Middle frontal gyrus (tissue), 1 donor: ENCODE data around the gene DMRTC2.
"Not testable (repeated sequence)": the region's sequence is repeated elsewhere in the genome, so short reads cannot be mapped to it uniquely, and the experiment has no call there.

Experiments used
- DNase-seq: peaks from one replicate; pipeline ENCODE4 v3.0.0-alpha.2; 2015; ENCODE audit warnings: low spot score; ENCODE audit errors: extremely low spot score

The DMRTC2 gene

DNA sequence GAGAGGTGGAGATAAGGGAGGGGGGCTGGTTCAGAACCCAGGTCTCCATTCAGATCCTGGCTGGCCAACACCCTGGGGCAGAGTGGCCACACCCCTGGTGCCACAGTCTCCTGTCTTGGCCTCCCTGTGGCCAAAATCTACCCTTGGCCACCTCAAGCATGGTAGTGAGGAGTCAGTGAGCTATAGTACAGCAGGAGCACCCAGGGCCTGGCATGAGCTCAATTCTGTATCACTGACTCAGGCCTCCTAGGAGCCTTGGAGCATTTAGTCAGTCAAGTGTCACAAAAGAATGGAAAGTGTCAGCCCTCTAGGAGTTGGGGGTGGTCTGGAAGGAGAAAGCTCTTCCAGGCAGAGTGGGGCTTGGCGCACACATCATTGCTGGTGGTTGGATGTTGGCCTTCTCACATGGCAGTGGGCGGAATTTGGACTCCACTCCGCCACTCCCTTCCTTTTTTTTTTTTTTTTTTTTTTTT is 25.6 kb downstream of the DMRTC2 start:
- DNase-seq: no peak

DNA sequence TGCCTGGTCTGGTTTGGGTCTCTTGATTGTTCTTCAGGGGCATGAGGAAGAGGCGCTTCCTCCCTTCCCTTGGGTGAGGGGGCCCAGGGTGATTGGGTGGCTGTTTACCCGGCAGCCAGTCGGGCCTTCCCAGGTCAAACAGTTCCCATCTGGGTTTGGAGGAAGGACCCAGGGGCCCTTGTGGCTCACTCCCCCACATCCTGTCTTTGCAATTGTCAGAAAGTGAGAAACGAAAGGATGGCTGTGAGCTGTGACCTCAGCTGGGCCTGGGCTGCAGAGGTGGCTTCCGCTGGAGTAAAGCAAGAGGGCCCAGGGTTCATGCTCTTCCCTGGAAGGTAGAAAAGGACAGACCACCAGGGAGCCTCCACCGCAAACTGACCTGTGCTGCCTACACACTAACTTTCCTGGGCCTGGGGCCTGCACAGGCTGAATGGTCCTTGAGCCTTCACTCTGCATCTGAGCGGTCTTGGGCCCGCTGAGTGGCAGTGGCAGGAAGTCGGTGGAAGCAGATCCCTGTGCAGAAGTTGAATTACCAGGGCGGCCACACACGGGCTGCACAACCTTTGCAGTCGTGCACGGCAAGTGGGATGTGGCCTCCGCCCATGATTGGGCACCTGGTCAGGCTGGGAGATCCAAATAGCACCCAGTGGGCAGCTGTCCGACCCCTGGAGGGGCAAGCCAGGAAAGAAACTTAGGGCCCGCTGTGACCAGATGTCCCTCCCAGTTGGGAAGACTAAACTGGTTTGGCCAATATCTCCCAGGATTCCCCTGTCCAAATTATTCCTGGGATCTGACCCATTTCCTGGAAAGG is 26.9 kb downstream of the DMRTC2 start:
- DNase-seq: no peak

DNA sequence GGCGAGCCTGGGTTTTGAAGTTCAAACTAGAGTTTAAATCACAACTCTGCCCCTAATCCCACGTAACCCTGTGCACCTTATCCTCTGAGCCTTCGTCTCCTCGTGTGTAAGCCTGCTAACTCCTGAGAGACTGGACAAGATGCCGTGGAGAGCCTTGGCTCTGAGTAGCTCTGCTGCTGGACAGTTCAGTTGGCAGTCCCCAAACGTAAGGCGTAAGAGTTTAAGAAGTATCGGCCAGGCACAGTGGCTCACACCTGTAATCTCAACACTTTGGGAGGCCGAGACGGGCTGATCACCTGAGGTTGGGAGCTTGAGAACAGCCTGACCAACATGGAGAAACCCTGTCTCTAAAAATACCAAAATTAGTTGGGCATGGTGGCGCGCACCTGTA is 27.5 kb downstream of the DMRTC2 start:
- DNase-seq: no peak

DNA sequence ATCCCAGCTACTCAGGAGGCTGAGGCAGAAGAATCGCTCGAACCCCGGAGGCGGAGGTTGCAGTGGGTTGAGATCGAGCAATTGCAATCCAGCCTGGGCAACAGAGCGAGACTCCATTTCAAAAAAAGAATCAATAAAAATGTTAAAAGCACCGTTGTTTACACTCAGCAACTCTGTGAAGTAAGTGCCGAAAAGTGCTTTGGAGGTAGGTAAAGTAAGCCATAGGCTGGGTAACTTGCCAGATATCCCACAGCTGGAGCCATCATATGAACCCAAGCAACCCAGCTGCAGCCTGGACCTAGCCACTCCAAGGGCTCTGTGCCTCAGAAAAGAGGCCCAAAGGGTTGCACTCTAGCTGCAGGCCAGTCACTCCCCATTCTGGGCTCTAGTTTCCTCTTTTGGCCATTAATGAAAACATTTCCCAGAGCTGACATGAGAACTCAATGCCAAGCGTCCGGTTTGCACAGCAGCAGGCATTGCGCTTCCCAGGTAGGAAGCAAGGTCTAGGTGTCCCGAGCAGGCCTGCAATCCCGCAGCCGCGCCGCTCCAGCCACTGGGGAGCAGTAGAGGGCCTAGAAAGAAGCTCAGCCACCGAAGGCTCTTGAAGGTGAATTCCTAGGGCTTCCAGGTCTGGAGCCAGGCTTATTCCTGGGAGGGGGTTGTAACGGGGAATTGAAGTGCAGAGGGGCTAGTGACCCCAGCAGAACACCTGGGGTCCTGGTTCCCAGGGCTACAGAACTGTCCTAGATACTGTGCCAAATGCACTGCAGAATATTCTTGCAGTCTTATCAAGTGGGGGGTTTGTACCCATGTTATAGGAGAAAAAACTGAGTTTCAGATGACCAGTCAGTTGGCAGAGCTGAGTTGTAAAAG is 28.2 kb downstream of the DMRTC2 start:
- DNase-seq: no peak

DNA sequence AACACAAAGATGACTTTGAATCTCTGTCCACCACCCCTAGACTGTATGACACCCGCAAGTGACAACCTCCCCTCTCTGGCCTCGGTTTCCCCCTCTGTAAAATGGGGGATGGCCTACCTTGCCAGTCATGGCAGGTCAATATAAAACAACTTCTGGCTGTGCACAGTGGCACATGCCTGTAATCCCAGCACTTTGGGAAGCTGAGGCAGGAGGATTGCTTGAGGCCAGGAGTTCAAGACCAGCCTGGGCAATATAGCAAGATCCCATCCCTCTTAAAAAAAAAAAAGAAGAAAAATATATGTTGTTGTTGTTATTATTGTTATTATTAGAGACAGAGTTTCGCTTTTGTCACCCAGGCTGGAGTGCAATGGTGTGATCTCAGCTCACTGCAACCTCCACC is 31.1 kb downstream of the DMRTC2 start:
- DNase-seq: not testable (repeated sequence)

DNA sequence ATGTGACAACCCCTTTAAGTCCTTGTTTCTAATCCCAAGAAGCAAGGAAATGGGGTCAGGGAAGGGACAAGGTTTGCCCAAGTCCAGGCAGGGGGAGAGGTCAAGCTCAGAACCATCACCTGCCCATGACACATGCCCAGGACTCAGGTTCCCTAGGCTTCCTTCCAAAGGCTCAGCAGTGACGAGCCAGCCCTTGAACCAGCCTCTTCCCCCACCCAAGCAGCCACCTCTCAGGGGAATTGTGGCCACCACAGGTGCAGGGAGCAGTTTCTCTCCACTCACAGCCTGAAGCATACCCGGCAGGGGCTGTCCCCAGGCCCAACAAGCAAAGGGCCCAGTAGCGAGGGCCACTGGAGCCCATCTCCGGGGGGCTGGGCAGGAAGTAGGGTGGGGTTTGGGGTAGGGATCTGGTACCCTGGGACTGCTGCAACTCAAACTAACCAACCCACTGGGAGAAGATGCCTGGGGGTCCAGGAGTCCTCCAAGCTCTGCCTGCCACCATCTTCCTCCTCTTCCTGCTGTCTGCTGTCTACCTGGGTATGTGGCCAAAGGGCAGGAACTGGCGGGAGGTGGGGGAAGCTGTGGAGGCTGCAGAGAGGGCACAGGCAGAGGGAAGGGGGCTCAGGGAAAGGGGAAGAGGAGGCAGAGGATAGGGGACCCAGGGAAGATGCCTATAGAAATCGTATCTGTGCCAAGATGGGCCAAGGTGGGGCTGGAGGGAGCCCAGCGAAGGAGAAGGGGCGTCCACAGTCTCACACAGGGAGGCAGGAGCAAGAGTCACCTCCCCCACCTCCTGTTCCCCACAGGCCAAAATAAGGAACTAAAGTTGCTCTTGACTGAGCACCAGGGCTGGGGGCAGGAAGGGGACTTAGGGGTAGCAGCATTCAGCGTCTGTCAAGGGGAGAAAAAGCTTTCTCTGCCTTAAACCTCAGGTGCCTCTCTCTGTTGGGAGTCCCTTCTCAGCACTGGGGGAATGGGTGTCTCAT is 32.3 kb downstream of the DMRTC2 start, which contains the start of gene CD79A:
Gene CD79A, plus strand, starts transcription at position 433 of the 986 bp plus-strand sequence. Its CDS starts 26 bp downstream, at position 459.
- no peak for DNase-seq

DNA sequence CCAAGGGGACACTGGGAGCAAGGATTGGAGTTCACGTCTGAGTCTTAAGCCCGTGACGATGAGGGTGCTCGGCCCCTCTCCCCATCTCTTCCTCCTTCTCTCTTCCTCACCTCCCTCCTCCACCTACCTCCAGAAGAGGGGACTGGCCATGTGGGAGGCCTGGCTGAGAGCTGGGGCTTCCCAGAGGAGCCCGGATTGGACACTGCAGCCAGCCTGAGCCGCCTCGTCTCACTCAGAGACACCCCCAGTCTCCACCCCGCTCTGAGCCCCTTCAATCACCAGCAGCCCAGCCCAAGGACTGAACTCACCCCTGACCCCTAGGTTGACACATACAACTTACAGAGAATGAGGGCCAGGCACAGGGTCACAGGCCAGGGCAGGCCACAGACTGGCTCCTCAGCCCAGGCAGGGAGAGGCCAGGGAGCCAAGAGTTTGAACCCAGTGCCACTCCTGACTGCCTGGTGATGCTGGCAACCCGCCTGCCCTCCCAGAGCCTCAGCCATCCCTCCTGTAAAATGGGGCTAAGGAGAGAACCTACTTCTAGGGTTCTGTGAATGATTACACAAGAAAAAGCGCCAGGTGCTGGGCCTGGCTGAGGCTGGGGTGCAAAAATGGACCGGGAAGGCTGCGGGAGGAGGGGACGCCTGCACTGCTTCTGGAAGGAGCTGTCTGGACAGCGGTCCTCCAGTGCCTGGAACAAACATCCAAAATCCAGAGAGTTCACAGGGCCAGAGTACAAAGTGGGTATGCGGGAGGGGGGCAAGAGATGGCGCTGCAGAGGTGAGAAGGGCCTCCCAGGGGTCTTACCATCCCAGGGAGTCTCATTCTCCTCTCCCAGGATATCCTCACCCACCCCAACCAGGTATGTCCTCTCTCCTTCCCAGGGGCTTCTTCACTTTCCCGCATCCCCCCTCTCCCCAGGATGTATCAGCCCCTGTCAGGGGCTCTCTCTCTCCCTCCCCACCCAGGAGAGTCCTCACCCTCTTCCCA is 33.4 kb downstream of the DMRTC2 start:
- DNase-seq: no peak

DNA sequence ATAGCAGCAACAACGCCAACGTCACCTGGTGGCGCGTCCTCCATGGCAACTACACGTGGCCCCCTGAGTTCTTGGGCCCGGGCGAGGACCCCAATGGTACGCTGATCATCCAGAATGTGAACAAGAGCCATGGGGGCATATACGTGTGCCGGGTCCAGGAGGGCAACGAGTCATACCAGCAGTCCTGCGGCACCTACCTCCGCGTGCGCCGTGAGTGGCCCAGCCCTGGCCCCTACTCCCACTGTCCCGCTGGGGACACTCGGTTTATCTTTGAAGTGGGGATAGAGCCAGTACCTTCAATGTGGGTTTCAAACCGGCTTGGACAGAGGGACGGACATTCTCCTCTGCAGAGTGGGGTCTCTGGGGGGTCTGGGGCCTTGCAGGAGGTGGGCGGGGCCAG is 34.2 kb downstream of the DMRTC2 start:
- DNase-seq: no peak

DNA sequence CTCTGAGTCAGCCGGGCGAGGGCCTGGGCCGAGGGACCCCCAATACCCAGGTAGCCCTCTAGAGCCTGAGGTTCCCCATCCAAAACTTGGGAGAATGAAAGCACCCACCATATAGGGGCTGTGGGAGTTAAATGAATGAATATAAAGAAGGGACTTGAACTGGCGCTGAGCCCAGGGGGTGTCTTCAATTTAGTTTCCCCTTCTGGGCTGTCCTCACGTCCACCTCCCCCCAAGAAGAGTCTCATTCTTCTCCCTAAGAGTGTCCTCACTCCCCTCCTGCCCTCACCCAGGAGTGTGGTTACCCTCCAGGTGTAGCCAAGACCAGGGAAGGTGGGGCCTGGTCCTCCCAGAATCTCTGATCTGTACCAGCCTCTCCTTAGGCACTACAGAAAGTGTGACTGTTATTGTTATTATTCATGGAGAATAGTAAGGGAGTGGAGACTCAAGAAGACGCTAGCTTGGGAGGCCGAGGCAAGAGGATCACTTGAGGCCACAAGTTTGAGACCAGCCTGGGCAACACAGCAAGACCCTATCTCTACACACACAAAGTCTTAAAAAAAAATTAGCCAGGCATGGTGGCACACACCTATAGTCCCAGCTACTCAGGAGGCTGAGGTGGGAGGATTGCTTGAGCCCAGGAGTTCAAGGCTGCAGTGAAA is 35.0 kb downstream of the DMRTC2 start:
- no peak for DNase-seq

DNA sequence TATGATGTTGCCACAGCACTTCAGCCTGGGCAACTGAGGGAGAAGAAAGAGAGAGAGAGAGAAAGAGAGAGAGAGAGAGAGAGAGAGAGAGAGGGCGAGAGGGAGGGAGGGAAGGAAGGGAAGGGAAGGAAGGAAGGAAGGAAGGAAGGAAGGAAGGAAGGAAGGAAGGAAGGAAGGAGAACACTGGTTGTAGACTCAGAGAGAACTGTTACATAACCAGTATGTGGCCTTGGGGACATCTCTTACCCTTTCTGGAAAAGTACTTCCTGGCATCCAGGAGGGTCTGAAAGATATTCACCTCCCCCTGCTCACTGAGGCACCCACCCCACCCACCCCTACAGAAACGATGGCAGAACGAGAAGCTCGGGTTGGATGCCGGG is 35.5 kb downstream of the DMRTC2 start:
- no peak for DNase-seq

DNA sequence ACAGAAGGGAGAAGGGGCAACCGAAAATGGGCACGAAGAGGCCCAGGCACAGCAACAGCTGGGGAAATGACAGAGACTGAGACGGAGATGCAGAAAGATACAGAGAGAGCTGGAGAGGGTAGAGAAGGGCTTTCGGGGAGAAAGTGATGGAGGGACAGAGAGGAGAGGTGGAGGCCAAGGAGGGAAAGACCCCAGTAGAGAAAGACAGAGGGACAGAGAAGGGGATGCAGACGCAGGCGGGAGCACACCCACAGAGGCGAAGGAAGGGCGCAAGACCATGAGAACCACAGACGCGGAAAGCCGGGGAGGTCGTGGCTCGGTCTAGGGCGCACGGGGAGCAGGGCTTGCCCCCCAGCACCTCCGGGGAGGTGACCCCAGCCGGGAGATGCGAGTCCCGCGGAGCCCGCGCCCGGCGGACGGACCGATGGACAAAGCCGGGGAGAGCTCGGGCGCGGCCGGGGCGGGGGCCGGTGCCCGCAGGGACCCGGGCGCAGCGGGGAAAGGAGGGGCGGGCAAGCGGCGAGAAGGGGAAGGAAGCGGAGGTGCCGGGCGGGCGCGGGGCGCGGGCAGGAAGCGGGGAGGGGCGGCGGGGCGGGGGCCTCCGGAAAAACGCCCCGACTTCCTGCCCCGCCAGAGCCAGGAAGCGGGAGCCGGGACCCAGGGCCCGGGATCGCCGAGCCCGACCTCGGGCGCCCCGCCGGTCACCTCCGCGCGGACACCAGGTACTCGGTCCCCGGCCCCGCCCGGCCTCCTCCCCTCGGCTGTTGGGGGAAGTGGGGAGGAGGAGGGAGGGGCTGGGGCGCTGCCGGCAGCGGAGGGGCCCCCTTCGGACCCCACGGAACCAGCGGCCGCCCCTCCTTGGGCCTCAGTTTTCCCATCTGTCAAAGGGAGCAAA is 38.0 kb downstream of the DMRTC2 start, which contains the start of gene ARHGEF1:
Gene ARHGEF1, plus strand, starts transcription at position 617 of the 895 bp plus-strand sequence. CDS start 4,899 bp downstream, outside the sequence.
- no peak for DNase-seq

DNA sequence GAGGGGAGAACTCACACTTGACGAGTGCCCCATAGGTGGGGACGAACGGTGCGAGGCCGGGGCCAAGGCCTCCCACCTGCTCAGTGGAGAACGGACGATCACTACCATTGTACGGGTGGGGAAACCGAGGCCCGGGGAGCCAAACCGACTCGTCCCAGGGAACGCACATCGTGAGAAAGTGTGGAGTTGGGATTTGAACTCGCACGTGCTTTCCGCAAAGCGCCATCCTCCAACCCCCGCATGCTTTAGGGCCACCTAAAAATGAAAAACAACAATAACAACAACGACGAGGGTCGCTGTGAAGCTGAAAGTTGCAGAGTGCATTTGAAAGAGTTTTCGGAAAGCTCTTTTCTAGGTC is 38.6 kb downstream of the DMRTC2 start:
- DNase-seq: no peak

DNA sequence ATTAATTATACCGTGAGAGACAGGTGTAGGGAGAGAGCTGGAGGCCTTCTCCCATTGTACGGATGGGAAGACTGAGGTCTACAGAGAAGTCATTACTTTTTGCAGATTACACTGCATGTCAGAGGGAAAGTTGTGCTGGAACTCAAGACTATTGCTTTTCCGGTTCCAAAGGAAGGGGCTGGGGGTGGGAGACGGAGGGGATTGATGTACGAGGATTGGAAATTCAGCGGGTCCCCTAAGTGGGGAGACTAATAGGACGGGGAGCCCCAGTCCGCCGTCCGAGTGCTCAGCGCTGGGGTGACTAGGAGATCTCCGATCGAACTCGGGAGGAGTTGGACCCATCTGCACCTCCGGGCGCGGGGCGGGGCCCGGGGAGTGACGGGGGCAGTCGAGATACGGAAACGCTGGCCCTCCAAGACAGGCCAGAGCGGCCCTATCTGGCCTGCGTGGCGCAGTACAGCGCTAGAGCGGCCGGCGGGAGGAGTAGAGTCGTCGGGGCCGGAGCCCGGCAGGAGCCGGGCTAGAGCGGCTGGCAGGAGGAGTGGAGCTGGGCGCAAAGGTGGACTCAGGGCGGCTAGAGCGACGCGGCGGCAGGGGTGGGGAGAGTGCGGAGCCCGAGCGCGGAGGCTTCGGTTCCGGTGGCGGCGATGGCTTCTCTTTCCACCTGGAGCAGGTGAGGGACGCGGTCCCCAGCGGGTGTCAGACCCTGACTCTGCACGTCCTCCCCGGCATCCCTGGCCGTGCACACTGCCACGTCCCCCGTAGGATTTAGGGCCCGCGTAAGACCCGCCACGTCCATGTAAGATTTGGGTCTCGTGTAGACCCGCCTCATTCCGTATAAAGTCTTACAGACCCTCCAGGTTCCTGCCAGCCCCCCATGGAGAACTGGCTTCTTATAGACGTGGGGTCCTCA is 39.2 kb downstream of the DMRTC2 start:
- peak; percentile 95 for DNase-seq

DNA sequence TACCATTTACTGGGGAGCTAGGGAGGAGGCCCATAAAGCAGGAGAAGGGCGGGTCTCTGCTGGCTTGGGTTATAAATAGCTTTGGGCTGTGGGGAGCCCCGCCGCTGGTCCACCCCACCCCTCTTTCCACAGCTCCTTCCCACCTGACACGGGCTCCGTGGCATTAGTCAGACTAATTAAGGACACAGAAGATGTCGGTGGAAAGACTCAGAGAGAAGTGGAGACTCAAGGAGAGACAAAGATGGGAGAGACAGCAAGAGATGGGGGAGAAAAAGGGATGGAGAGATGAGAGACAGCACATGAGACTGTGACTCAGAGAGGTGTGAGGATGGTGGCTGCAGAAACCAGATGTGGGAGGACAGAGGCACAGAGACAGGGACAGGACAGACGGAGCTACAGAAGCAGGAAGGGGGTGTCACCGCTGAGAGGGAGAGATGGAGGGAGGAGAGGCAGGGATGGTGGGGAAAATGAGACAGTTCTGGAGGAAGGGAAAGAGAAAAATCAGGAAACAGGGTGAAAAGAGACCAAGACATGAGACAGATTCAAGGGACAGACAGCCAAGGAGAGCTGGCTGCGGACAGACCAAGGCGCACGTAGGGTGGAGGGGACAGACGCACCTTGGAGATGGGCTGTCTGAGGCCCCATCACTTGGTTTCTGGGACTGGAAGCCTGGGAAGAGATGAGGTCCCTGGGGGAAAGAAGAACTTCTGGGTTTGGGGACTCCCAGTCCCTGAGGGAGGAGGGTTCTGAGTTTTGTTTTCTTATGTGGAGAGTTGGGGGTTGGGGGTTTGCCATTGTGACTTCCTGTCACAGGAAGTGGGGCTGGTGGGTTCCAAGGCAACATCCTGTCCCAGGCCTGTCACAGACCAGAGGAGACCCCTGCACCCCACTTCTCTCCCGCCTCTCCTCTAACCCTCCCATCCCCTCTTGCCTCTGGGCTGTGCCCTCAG is 42.2 kb downstream of the DMRTC2 start:
- no peak for DNase-seq

DNA sequence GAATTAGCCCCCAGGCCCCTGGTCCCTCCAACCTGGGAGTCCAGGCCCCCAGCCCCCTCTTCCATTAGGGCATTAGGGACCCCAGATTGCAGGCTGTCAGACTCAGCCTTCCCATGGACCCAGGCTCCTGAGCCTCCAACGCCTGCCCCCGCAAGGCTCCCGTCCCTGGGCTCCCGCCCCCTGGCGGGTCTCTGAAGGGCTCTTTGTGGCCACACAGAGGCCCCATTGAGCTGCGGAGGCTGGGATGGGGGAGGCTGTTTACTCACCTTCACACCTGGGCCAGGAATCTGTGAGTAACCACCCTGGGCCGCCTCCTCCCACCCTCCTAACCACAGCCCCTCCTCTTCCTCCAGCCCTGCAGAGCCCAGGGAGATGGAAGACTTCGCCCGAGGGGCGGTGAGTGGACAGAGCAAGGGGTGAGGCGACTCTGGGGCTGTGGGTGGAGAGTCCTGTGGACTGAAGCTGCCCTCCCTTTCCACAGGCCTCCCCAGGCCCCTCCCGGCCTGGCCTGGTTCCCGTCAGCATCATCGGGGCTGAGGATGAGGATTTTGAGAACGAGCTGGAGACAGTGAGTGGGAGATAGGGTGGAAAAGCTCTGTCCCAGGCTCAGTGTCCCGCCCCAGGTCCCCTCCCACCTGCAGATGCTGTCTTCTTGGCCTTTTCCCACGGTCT is 43.0 kb downstream of the DMRTC2 start:
- DNase-seq: no peak
